Vagina (tissue), 2 donors: ENCODE results near the gene USP40. TPM values are rescaled to one million over a fixed set of nuclear protein-coding genes. Genes with fewer than 3 reads are reported as not detected.

Source experiments
- DNase-seq, 2 donors: peaks; one replicate each; pipeline ENCODE4 v3.0.0-alpha.2; 2017; ENCODE audit errors: extremely low spot score in 2 of 2
- H3K27ac ChIP-seq: fragments of 200-600 bp; sonication (generic); one replicate; pipeline ENCODE4 v1.5.1; 2019
- H3K27me3 ChIP-seq: fragments of 200-600 bp; sonication (generic); one replicate; pipeline ENCODE4 v1.5.1; 2019
- H3K36me3 ChIP-seq, 2 donors: fragments of 200-600 bp; sonication (generic); one replicate each; pipeline ENCODE4 v1.5.1; 2017 to 2019
- H3K4me1 ChIP-seq: fragments of 200-600 bp; sonication (generic); one replicate; pipeline ENCODE4 v1.5.1; 2019
- H3K4me3 ChIP-seq, 2 donors: fragments of 200-600 bp; sonication (generic); 1 replicate in 1 of 2; 2 replicates in 1 of 2; pipeline ENCODE4 v1.5.1; 2016 to 2019
- H3K9me3 ChIP-seq: fragments of 200-600 bp; sonication (generic); one replicate; pipeline ENCODE4 v1.5.1; 2019
- CTCF ChIP-seq, 3 experiments: fragments of 450-650 bp in 2 of 3; fragments of 200-600 bp in 1 of 3; sonication (generic) in 1 of 3; IDR thresholded peaks; one replicate each; pipeline ENCODE4 v1.5.1; 2017 to 2019; ENCODE audit warnings: antibody characterized with exemption in 3 of 3, mild to moderate bottlenecking in 2 of 3, moderate library complexity in 2 of 3
- POLR2A ChIP-seq, 2 donors: fragments of 450-650 bp; IDR thresholded peaks; one replicate each; pipeline ENCODE4 v1.6.1; 2017; ENCODE audit warnings: antibody characterized with exemption in 2 of 2, mild to moderate bottlenecking in 2 of 2, moderate library complexity in 2 of 2
- POLR2AphosphoS5 ChIP-seq, 2 donors: sonication (generic); formaldehyde crosslinking; IDR thresholded peaks; one replicate each; pipeline ENCODE4 v1.9.0; 2017; ENCODE audit warnings: antibody characterized with exemption in 2 of 2, mild to moderate bottlenecking in 2 of 2, low read depth in 1 of 2; ENCODE audit not compliant: insufficient read depth in 1 of 2
- intact Hi-C: fragments of 100-400 bp; cut with DNase I; formaldehyde crosslinking; loops from one replicate; pipeline ENCODE4 v1.15.1; 2023
- total RNA-seq: library from RNA; depleted of rRNA; stranded (reverse); fragments of >200 nt; gene quantifications from one replicate; pipeline ENCODE4 v1.2.3, GENCODE V29; 2016

The USP40 gene
- total RNA-seq, 1 donor from 2014 or later, result 50.1 TPM

- H3K36me3 ChIP-seq, result no peaks in the 10 kb centered on the region
Measured at GRCh38 chr2:233571001-233571400, 4.4 kb upstream of the USP40 start.

GRCh38 chr2:233565685-233566140 is 869 bp downstream of the USP40 start:
- Histone ChIP-seq H3K4me1 (peaks cover 23% of the 10 kb centered on the region), H3K9me3 (no peaks in the 10 kb centered on the region), H3K4me3 (peak overlapping the region; percentile 60 to 73), H3K27me3 (no peaks in the 10 kb centered on the region), H3K27ac (peak overlapping the region; percentile 92), H3K36me3 (no peaks in the 10 kb centered on the region)
- intact Hi-C loops, result no loop called here
- TF ChIP-seq POLR2AphosphoS5 (IDR thresholded peaks at IDR 0.05; ENCODE audit: insufficient read depth in 1 of 2, low read depth in 1 of 2), result no peak
- TF ChIP-seq POLR2A (IDR thresholded peaks at IDR 0.05), result no peak
- no peak for TF ChIP-seq CTCF (IDR thresholded peaks at IDR 0.05)
- DNase-seq, result no peak

More at GRCh38 chr2:233571001-233571400, 4.4 kb upstream of the USP40 start:
- DNase-seq, result no peak
- H3K27me3 ChIP-seq, result no peaks in the 10 kb centered on the region
- no peaks in the 10 kb centered on the region for H3K9me3 ChIP-seq
- no peak overlapping the region for H3K4me3 ChIP-seq
- no peak for TF ChIP-seq POLR2AphosphoS5 (IDR thresholded peaks at IDR 0.05; ENCODE audit: insufficient read depth in 1 of 2, low read depth in 1 of 2)
- no peak for TF ChIP-seq CTCF (IDR thresholded peaks at IDR 0.05)
- no peak for TF ChIP-seq POLR2A (IDR thresholded peaks at IDR 0.05)
- H3K27ac ChIP-seq, result no peak overlapping the region
- intact Hi-C loops, result no loop called here
- H3K4me1 ChIP-seq, result no peaks in the 10 kb centered on the region

DNA sequence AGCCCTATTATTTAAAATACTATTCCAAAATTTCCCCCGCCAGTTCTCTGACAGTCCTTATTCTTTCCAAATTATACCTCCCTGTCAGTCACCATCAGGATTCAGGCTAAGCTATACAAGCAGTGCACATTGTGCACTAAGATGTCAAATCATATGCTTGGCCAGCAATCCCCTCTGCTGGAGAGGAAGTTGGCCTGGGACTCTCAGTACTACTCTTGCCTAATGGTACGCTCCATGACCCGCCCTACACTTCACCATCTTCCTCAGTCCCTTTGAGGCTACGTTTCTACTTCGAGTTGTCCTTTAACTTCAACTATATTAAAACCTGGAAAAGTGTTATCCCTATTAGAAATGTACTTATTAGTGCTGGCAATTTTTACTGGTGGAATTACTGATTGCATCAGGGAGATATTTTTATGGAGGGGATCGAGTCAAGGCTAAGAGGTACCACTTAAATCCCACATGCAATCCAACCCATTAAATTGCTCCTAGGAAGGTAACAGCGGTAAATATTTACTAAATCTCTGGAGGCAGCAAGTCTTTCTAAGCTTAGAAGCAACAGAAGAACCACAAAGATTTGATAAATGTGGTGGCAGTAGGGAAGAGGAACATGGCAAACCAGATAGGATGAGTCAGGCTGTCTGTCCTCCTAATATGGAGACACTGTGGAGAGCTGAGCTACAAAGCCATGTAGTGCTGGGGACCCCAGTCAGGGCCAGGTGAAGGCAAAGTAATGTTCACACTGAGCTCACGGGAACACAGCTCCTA is 2.7 kb downstream of the USP40 start:
- Histone ChIP-seq H3K27me3 (no peaks in the 10 kb centered on the region), H3K4me1 (peaks cover 23% of the 10 kb centered on the region), H3K36me3 (no peaks in the 10 kb centered on the region), H3K4me3 (no peak overlapping the region), H3K9me3 (no peaks in the 10 kb centered on the region), H3K27ac (no peak overlapping the region)
- DNase-seq, result no peak
- intact Hi-C loops, result no loop called here
- TF ChIP-seq CTCF (IDR thresholded peaks at IDR 0.05), result no peak
- TF ChIP-seq POLR2AphosphoS5 (IDR thresholded peaks at IDR 0.05; ENCODE audit: insufficient read depth in 1 of 2, low read depth in 1 of 2), result no peak
- TF ChIP-seq POLR2A (IDR thresholded peaks at IDR 0.05), result no peak

- H3K36me3 ChIP-seq, result peaks cover 0 to 16% of the 10 kb centered on the region in 2 donors
- H3K27ac ChIP-seq, result no peak overlapping the region
- DNase-seq, result no peak
- H3K9me3 ChIP-seq, result no peaks in the 10 kb centered on the region
- H3K27me3 ChIP-seq, result no peaks in the 10 kb centered on the region
- intact Hi-C loops, result no loop called here
- no peak for TF ChIP-seq POLR2A (IDR thresholded peaks at IDR 0.05)
- peak in 1 of 2 donors; percentile 30 for TF ChIP-seq POLR2AphosphoS5 (IDR thresholded peaks at IDR 0.05; ENCODE audit: insufficient read depth in 1 of 2, low read depth in 1 of 2)
- no peak for TF ChIP-seq CTCF (IDR thresholded peaks at IDR 0.05)
- H3K4me1 ChIP-seq, result no peaks in the 10 kb centered on the region
- H3K4me3 ChIP-seq, result no peak overlapping the region
Measured at GRCh38 chr2:233556881-233557736, 9.5 kb downstream of the USP40 start.
